Parathyroid adenoma (tissue), 2 donors: ENCODE measurements around the gene MRPL1.
"Not testable (repeated sequence)": the region's sequence is repeated elsewhere in the genome, so short reads cannot be mapped to it uniquely, and the experiment has no call there.

Experiments
- H2AFZ ChIP-seq: fragments of 300-600 bp; sonication (generic); one replicate; pipeline ENCODE4 v1.7.0; 2017; ENCODE audit warnings: antibody characterized with exemption, mild to moderate bottlenecking
- H3K27ac ChIP-seq: fragments of 300-600 bp; sonication (generic); one replicate; pipeline ENCODE4 v1.7.0; 2017
- H3K27me3 ChIP-seq: fragments of 300-600 bp; sonication (generic); one replicate; pipeline ENCODE4 v1.7.0; 2017; ENCODE audit warnings: low read length; ENCODE audit not compliant: control insufficient read depth, insufficient read depth
- H3K36me3 ChIP-seq: fragments of 300-600 bp; sonication (generic); one replicate; pipeline ENCODE4 v1.7.0; 2017; ENCODE audit warnings: low read length; ENCODE audit not compliant: control insufficient read depth, insufficient read depth
- H3K4me1 ChIP-seq: fragments of 300-600 bp; sonication (generic); one replicate; pipeline ENCODE4 v1.7.0; 2017; ENCODE audit warnings: control low read depth
- H3K4me2 ChIP-seq: fragments of 300-600 bp; sonication (generic); one replicate; pipeline ENCODE4 v1.7.0; 2017; ENCODE audit warnings: low read length
- H3K4me3 ChIP-seq: fragments of 300-600 bp; sonication (generic); one replicate; pipeline ENCODE4 v1.7.0; 2017; ENCODE audit warnings: low read depth, low read length
- H3K79me2 ChIP-seq: fragments of 300-600 bp; sonication (generic); one replicate; pipeline ENCODE4 v1.7.0; 2017; ENCODE audit warnings: control low read depth
- H3K9ac ChIP-seq: fragments of 300-600 bp; sonication (generic); one replicate; pipeline ENCODE4 v1.7.0; 2017; ENCODE audit warnings: mild to moderate bottlenecking
- H3K9me3 ChIP-seq: fragments of 300-600 bp; sonication (generic); one replicate; pipeline ENCODE4 v1.7.0; 2017; ENCODE audit warnings: low read length; ENCODE audit not compliant: control insufficient read depth
- TF ChIP-seq, protein P1 (sequence below): fragments of 300-600 bp; sonication (generic); IDR thresholded peaks from one replicate; pipeline ENCODE4 v1.7.0; 2017; ENCODE audit warnings: antibody characterized with exemption, mild to moderate bottlenecking
- donor health status: primary hyperparathyroidism.

The MRPL1 gene

GRCh38 chr4:77854431-77855111 lies 8.1 kb upstream of the MRPL1 start:
- Histone ChIP-seq H3K36me3 (no peaks in the 10 kb centered on the region), H3K27ac (peak overlapping the region; percentile 74), H3K4me1 (no peaks in the 10 kb centered on the region), H3K4me2 (no peak overlapping the region), H3K4me3 (no peak overlapping the region), H3K9me3 (no peaks in the 10 kb centered on the region), H2AFZ (no peak overlapping the region), H3K27me3 (no peaks in the 10 kb centered on the region), H3K9ac (no peak overlapping the region), H3K79me2 (no peaks in the 10 kb centered on the region)
- TF ChIP-seq, protein P1, sequence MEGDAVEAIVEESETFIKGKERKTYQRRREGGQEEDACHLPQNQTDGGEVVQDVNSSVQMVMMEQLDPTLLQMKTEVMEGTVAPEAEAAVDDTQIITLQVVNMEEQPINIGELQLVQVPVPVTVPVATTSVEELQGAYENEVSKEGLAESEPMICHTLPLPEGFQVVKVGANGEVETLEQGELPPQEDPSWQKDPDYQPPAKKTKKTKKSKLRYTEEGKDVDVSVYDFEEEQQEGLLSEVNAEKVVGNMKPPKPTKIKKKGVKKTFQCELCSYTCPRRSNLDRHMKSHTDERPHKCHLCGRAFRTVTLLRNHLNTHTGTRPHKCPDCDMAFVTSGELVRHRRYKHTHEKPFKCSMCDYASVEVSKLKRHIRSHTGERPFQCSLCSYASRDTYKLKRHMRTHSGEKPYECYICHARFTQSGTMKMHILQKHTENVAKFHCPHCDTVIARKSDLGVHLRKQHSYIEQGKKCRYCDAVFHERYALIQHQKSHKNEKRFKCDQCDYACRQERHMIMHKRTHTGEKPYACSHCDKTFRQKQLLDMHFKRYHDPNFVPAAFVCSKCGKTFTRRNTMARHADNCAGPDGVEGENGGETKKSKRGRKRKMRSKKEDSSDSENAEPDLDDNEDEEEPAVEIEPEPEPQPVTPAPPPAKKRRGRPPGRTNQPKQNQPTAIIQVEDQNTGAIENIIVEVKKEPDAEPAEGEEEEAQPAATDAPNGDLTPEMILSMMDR, result no peak

- no peak overlapping the region for H3K9ac ChIP-seq
- no peaks in the 10 kb centered on the region for H3K36me3 ChIP-seq
- H3K27me3 ChIP-seq, result no peaks in the 10 kb centered on the region
- TF ChIP-seq, protein P1, result no peak
- no peak overlapping the region for H3K4me3 ChIP-seq
- no peak overlapping the region for H2AFZ ChIP-seq
- H3K9me3 ChIP-seq, result no peaks in the 10 kb centered on the region
- H3K4me2 ChIP-seq, result no peak overlapping the region
- no peaks in the 10 kb centered on the region for H3K79me2 ChIP-seq
- no peaks in the 10 kb centered on the region for H3K4me1 ChIP-seq
- peak overlapping the region; percentile 51 for H3K27ac ChIP-seq
Observed at GRCh38 chr4:77856152-77856551, 6.5 kb upstream of the MRPL1 start.

- Histone ChIP-seq H3K36me3 (no peaks in the 10 kb centered on the region), H3K4me1 (no peaks in the 10 kb centered on the region), H3K27me3 (no peaks in the 10 kb centered on the region), H3K9me3 (no peaks in the 10 kb centered on the region), H2AFZ (no peak overlapping the region), H3K9ac (no peak overlapping the region), H3K4me2 (no peak overlapping the region), H3K79me2 (no peaks in the 10 kb centered on the region), H3K27ac (no peak overlapping the region), H3K4me3 (no peak overlapping the region)
- TF ChIP-seq, protein P1, result no peak
Observed at GRCh38 chr4:77859256-77859655, 3.4 kb upstream of the MRPL1 start.

DNA sequence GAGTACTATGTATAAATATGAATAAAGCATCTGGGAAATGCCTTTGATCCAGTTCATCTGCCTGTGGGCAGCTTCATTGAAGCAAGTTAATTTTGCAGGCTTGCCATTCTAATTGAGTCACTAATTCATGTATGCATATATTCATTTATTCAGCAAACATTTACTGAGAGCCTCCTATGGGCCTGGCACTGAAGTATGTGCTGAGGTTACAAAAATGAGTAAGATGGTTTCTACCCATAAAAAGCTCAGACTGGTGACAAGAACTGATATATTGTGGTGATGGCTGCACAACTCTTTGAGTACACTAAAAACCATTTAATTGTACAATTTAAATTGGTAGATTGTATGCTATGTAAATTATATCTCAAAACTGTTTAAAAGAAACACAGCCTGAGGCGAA lies 1.1 kb upstream of the MRPL1 start:
- Histone ChIP-seq H3K4me1 (no peaks in the 10 kb centered on the region), H3K4me3 (peak overlapping the region; percentile 79), H3K27ac (peak overlapping the region; percentile 98), H3K79me2 (no peaks in the 10 kb centered on the region), H3K36me3 (no peaks in the 10 kb centered on the region), H3K4me2 (peak overlapping the region; percentile 61), H2AFZ (peak overlapping the region; percentile 97), H3K27me3 (no peaks in the 10 kb centered on the region), H3K9me3 (no peaks in the 10 kb centered on the region), H3K9ac (no peak overlapping the region)
- TF ChIP-seq, protein P1, result no peak

GRCh38 chr4:77863341-77863740 lies 711 bp downstream of the MRPL1 start:
- H3K9me3 ChIP-seq, H3K79me2 ChIP-seq, H3K27ac ChIP-seq, H3K27me3 ChIP-seq, H3K4me1 ChIP-seq, H3K9ac ChIP-seq, H3K36me3 ChIP-seq: not testable (repeated sequence)
- Histone ChIP-seq H2AFZ (peak overlapping the region; percentile 97), H3K4me2 (peak overlapping the region; percentile 61), H3K4me3 (peak overlapping the region; percentile 79)
